Fibroblast of lung (primary cell): ENCODE results near the gene SCD5.

Experiments
- EZH2 ChIP-seq: IDR thresholded peaks from 2 replicates; pipeline ENCODE4 v1.5.1; 2012; ENCODE audit warnings: low read length, control low read depth, mild to moderate bottlenecking; ENCODE audit errors: missing control alignments
- TF ChIP-seq, protein P1 (sequence below), 2 donors: IDR thresholded peaks in 1 of 2; conservative IDR thresholded peaks in 1 of 2; 1 replicate in 1 of 2; 2 replicates in 1 of 2; pipeline ENCODE4 v1.5.1; 2011 to 2012; ENCODE audit warnings: low read length in 2 of 2, control low read depth in 1 of 2, inconsistent platforms in 1 of 2, low read depth in 1 of 2, mild to moderate bottlenecking in 1 of 2

DNA sequence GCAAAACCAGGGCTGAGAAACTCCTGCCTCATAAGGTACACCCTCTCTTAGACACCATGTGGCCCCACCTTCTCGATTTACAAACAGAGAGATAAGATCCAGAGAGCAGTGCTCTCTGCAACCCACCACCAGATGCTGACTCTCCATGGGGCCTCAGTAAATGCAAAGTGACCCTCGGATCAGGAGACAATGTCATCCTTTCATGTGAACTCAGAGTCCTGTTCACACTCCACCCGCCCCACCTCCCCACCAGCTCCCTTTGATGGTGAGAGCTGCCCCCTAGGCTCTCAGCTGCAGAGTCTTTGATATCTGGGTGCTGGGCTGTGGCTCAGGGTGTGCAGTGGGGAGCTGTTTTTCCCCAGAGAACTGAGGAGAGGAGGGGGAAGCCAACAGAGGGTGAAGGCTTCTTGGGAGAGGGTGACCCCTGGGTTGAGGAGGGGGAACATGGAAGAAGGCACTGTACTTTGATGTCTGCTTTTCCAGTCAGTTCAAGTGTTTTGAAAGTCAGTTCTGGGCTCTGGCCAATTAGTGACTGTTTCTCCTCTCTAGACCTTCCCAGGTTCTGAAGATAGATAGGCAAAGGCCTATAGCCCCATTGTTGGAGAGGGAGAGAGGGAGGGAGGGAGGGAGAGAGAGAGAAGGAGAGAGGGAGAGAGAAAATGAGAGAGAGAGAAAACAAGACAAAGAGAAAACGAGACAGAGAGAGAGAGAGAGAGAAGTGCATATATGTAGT lies 88.2 kb downstream of the SCD5 start:
- TF ChIP-seq, protein P1, sequence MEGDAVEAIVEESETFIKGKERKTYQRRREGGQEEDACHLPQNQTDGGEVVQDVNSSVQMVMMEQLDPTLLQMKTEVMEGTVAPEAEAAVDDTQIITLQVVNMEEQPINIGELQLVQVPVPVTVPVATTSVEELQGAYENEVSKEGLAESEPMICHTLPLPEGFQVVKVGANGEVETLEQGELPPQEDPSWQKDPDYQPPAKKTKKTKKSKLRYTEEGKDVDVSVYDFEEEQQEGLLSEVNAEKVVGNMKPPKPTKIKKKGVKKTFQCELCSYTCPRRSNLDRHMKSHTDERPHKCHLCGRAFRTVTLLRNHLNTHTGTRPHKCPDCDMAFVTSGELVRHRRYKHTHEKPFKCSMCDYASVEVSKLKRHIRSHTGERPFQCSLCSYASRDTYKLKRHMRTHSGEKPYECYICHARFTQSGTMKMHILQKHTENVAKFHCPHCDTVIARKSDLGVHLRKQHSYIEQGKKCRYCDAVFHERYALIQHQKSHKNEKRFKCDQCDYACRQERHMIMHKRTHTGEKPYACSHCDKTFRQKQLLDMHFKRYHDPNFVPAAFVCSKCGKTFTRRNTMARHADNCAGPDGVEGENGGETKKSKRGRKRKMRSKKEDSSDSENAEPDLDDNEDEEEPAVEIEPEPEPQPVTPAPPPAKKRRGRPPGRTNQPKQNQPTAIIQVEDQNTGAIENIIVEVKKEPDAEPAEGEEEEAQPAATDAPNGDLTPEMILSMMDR (conservative IDR thresholded peaks at IDR 0.05 in 1 of 2, IDR thresholded peaks at IDR 0.05 in 1 of 2; ENCODE audit: low read depth in 1 of 2, low read length in 2 of 2), result no peak
- no peak for TF ChIP-seq EZH2
